K562 (cell line): Measurements from ENCODE around the gene ME3. TPM values are rescaled to one million over a fixed set of nuclear protein-coding genes. Genes with fewer than 3 reads are reported as not detected.

Experiments used
- ATAC-seq: fragments of 200-7000 bp; cut with Tn5 transposase; 3 replicates; pipeline ENCODE4 v1.9.1; 2020; ENCODE audit warnings: moderate library complexity
- BruUV-seq: library from RNA; stranded (reverse); fragments of 400-500 nt; replicated peaks from 2 replicates; lab custom pipeline; 2021; lab: Mats Ljungman, UMichigan
- CTCF ChIA-PET: fragments of 300-600 bp; formaldehyde crosslinking; extraction: SDS; loops from one replicate; lab custom pipeline; 2021; ENCODE audit warnings: low intra/inter-chr PET ratio; lab: Yijun Ruan, JAX
- POLR2A ChIA-PET: fragments of 300-600, 350-650 bp; sonication (Branson Sonifier 250); formaldehyde crosslinking; extraction: SDS; loops from one replicate; lab custom pipeline; 2021; ENCODE audit warnings: antibody characterized with exemption, inconsistent platforms; lab: Yijun Ruan, JAX
- DNase-seq, 4 experiments: peaks; one replicate each; pipeline versions ENCODE4 v3.0.0 to v3.0.0-alpha.2; 2011 to 2018; ENCODE audit warnings: low spot score in 3 of 4, mixed read lengths in 3 of 4; ENCODE audit errors: extremely low read depth in 1 of 4
- FAIRE-seq: peaks from 2 replicates; lab custom pipeline; 2011; peaks lifted over from hg19 to GRCh38; lab: Jason Lieb, UNC
- H2AFZ ChIP-seq: 2 replicates; pipeline ENCODE4 v1.6.0; 2011; ENCODE audit warnings: low read depth, low read length, control low read depth, inconsistent platforms
- H3K27ac ChIP-seq: fragments of 200-600 bp; 3 replicates; pipeline ENCODE4 v1.8.0; 2011; ENCODE audit warnings: low read depth, mild to moderate bottlenecking, control low read depth, inconsistent platforms, low read length, moderate library complexity, mixed read lengths; ENCODE audit errors: extremely low read depth
- H3K27me3 ChIP-seq, 2 experiments: fragments of 300-600 bp in 1 of 2; 2 replicates in 1 of 2; 3 replicates in 1 of 2; pipeline versions ENCODE4 v1.6.0 to v1.8.0; 2011; ENCODE audit warnings: inconsistent platforms in 2 of 2, low read length in 2 of 2, mild to moderate bottlenecking in 1 of 2, mixed read lengths in 1 of 2, moderate library complexity in 1 of 2; ENCODE audit not compliant: control insufficient read depth in 2 of 2, insufficient read depth in 2 of 2
- H3K36me3 ChIP-seq: fragments of 300-600 bp; 3 replicates; pipeline ENCODE4 v1.8.0; 2011; ENCODE audit warnings: mild to moderate bottlenecking, low read length, inconsistent platforms; ENCODE audit not compliant: control insufficient read depth, insufficient read depth
- H3K4me1 ChIP-seq, 2 experiments: fragments of 200-600 bp in 1 of 2; replicated peaks in 1 of 2; 2 replicates in 1 of 2; 3 replicates in 1 of 2; pipeline versions ENCODE4 v1.5.1 to v1.8.0; 2011; ENCODE audit warnings: inconsistent platforms in 2 of 2, low read length in 2 of 2, mild to moderate bottlenecking in 1 of 2, mixed read lengths in 1 of 2, moderate library complexity in 1 of 2; ENCODE audit not compliant: control insufficient read depth in 2 of 2, insufficient read depth in 2 of 2
- H3K4me2 ChIP-seq: 2 replicates; pipeline ENCODE4 v1.6.1; 2011; ENCODE audit warnings: low read length, control low read depth, inconsistent platforms, mixed read lengths; ENCODE audit not compliant: insufficient read depth
- H3K4me3 ChIP-seq: fragments of 200-600 bp; sonication (generic), shearing (Covaris generic); 2 replicates; pipeline ENCODE4 v1.5.1; 2016; ENCODE audit warnings: control low read depth, inconsistent platforms
- H3K79me2 ChIP-seq: fragments of 200-600 bp; 3 replicates; pipeline ENCODE4 v1.8.0; 2011; ENCODE audit warnings: low read length, inconsistent platforms; ENCODE audit not compliant: control insufficient read depth, insufficient read depth
- H3K9ac ChIP-seq, 2 experiments: 2 replicates each; pipeline versions ENCODE4 v1.6.0 to v1.6.1; 2011; ENCODE audit warnings: low read depth in 2 of 2, low read length in 2 of 2, control low read depth in 1 of 2, inconsistent platforms in 1 of 2, mild to moderate bottlenecking in 1 of 2, mixed read lengths in 1 of 2; ENCODE audit not compliant: insufficient read depth in 1 of 2
- H3K9me1 ChIP-seq: one replicate; pipeline ENCODE4 v1.6.0; 2011; ENCODE audit warnings: inconsistent platforms, mild to moderate bottlenecking, low read length, moderate library complexity; ENCODE audit not compliant: control insufficient read depth, insufficient read depth
- H3K9me3 ChIP-seq: replicated peaks from 2 replicates; pipeline ENCODE4 v1.5.1; 2011; ENCODE audit warnings: low read depth, low read length, inconsistent platforms; ENCODE audit not compliant: control insufficient read depth, insufficient read depth
- H4K20me1 ChIP-seq: replicated peaks from 2 replicates; pipeline ENCODE4 v1.6.1; 2011; ENCODE audit warnings: low read length, inconsistent platforms, mixed read lengths; ENCODE audit not compliant: control insufficient read depth, insufficient read depth
- CTCFL ChIP-seq: IDR thresholded peaks from 2 replicates; pipeline ENCODE4 v1.6.1; 2011; ENCODE audit warnings: borderline replicate concordance, low read depth, mild to moderate bottlenecking, moderate library complexity, low read length; ENCODE audit not compliant: insufficient read depth, poor library complexity, severe bottlenecking
- NR2C2 ChIP-seq, 2 experiments: fragments of 200-800 bp in 1 of 2; sonication (Bioruptor generic) in 1 of 2; sonication (generic) in 1 of 2; formaldehyde crosslinking in 1 of 2; IDR thresholded peaks; 2 replicates each; pipeline versions ENCODE4 v1.6.1 to v1.8.0; 2016 to 2022; ENCODE audit warnings: mild to moderate bottlenecking in 1 of 2, missing compliant biosample characterization in 1 of 2, missing genetic modification characterization in 1 of 2, missing genetic modification reagents in 1 of 2
- POLR2H ChIP-seq: IDR thresholded peaks from 2 replicates; pipeline ENCODE4 v1.6.1; 2016; ENCODE audit warnings: missing genetic modification characterization, low read depth, mild to moderate bottlenecking, control low read depth, missing compliant biosample characterization, moderate library complexity
- RBM25 ChIP-seq: fragments of 200-400 bp; formaldehyde crosslinking; IDR thresholded peaks from 2 replicates; pipeline ENCODE4 v1.6.1; 2018; ENCODE audit warnings: low read length, low read depth, moderate library complexity; ENCODE audit not compliant: severe bottlenecking
- SNAPC5 ChIP-seq: fragments of 250-450 bp; sonication (Bioruptor Pico); IDR thresholded peaks from 2 replicates; pipeline ENCODE4 v1.8.0; 2021; ENCODE audit warnings: moderate library complexity, mild to moderate bottlenecking, inconsistent platforms
- ZBTB7A ChIP-seq: IDR thresholded peaks from 2 replicates; pipeline ENCODE4 v1.6.1; 2011; ENCODE audit warnings: low read depth, mild to moderate bottlenecking, low read length, moderate library complexity, borderline replicate concordance; ENCODE audit not compliant: control insufficient read depth
- WGBS: fragments of 100-300 bp; shearing (Covaris generic); methylation state at CpG from one replicate; pipeline ENCODE4 v1.1.6; 2016; ENCODE audit warnings: low coverage, mixed read lengths; ENCODE audit not compliant: insufficient coverage; ENCODE audit errors: missing lambda C conversion rate; 5-methylcytosine and 5-hydroxymethylcytosine counted together
- in situ Hi-C: fragments of 300-500 bp; cut with MboI; formaldehyde crosslinking; loops from 4 replicates; pipeline ENCODE4 v1.15.0; 2018; ENCODE audit warnings: inconsistent platforms, mixed read lengths
- intact Hi-C: fragments of 100-400 bp; cut with micrococcal nuclease; formaldehyde crosslinking; loops from 2 replicates; pipeline ENCODE4 v1.14.2; 2022
- polyA plus RNA-seq, 8 experiments: library from polyadenylated mRNA; depleted of rRNA in 4 of 8; stranded (reverse) in 5 of 8; unstranded in 3 of 8; fragments of >200 nt; fragmentation: Nextera tagmentation in 2 of 8; fragmentation: Illumina TruSeq in 1 of 8; extraction: Ambion mirVana in 2 of 8; extraction: Trizol in 1 of 8; gene quantifications; 2 replicates each; pipeline versions ENCODE4 v1.2.1 to v1.2.3, GENCODE V29; 2011 to 2014; ENCODE audit warnings: inconsistent platforms in 1 of 8, missing spikeins in 1 of 8
- total RNA-seq, 7 experiments: library from RNA; depleted of rRNA in 6 of 7; stranded (reverse); fragments of >200 nt in 6 of 7; fragmentation: Illumina TruSeq in 2 of 7; extraction: Trizol in 2 of 7; gene quantifications; 2 replicates each; pipeline versions ENCODE4 v1.2.1 to v1.2.3, GENCODE V29; 2011 to 2021; ENCODE audit warnings: low replicate concordance in 1 of 7

The ME3 gene
- total and polyA plus RNA-seq, 9 of the 15 experiments (the other 6 are each of a cell fraction or from before 2014, with no cell fraction given) = not detected

GRCh38 chr11:86486261-86487030 lies 186.0 kb downstream of the ME3 start (continued):
- TF ChIP-seq ZBTB7A (0 out of 2 replicates have a peak, but pooled peaks have one; percentile 27), SNAPC5 (no peak), NR2C2 (CRISPR knock-in tag; IDR thresholded peaks at IDR 0.05) (no peak), NR2C2 (tag; IDR thresholded peaks at IDR 0.05) (peak; percentile 81), POLR2H (no peak)

GRCh38 chr11:86484795-86485166 lies 187.6 kb downstream of the ME3 start:
- Histone ChIP-seq H3K9ac (no peak overlapping the region), H3K36me3 (no peaks in the 10 kb centered on the region), H3K4me3 (no peak overlapping the region), H4K20me1 (no peaks in the 10 kb centered on the region), H3K4me2 (no peak overlapping the region), H3K9me1 (no peaks in the 10 kb centered on the region), H2AFZ (no peak overlapping the region), H3K27me3 (no peaks in the 10 kb centered on the region), H3K27ac (no peak overlapping the region), H3K4me1 (peaks cover 0 to 10% of the 10 kb centered on the region in 2 experiments; a peak in 3 of 5 replicates), H3K9me3 (no peaks in the 10 kb centered on the region), H3K79me2 (no peaks in the 10 kb centered on the region)
- no TSS peak for BruUV-seq
- POLR2A ChIA-PET = interaction anchor here (1.0 to 1.5 kb wide), 2 partner anchors 9 to 16 kb away, joined by 3 to 4 read pairs; no protein-coding TSS in a partner anchor
- 40% methylated on average over 1 of the region's 1 CpG for WGBS
- in situ Hi-C loops (no loop called here), intact Hi-C loops (no loop called here)
- DNase-seq (no peak), FAIRE-seq (no peak), ATAC-seq (no peak)
- CTCF ChIA-PET = no interaction called here
- TF ChIP-seq CTCFL (no peak), RBM25 (peak; percentile 54)
